Stimulated activated naive B cell treated with anti-CD40 and anti-IgM and Interleukin-4, amounts not matched to agents 10 μg/mL and 1 μg/mL and 100 μg/mL, for 72 hours (primary cell): ENCODE data around the gene GPRIN3.
A peak's percentile ranks its signal among the peaks of the same experiment; 100 is the strongest.

Experiments
- ATAC-seq, 2 donors: fragments of 150-1000 bp; cut with Tn5 transposase; replicated peaks; 2 replicates each; pipeline ENCODE4 v1.10.0; 2021; ENCODE audit warnings: moderate library complexity in 1 of 2
- DNase-seq: peaks from one replicate; pipeline ENCODE4 v3.0.0; 2021
- H3K27ac Mint-ChIP-seq: one replicate; pipeline ENCODE4 v1.8.0; 2022; ENCODE audit warnings: mild to moderate bottlenecking, mixed read lengths
- H3K27me3 Mint-ChIP-seq, 2 donors: one replicate each; pipeline ENCODE4 v1.8.0; 2022; ENCODE audit warnings: mixed read lengths in 2 of 2
- H3K36me3 Mint-ChIP-seq, 2 donors: one replicate each; pipeline ENCODE4 v1.8.0; 2022; ENCODE audit warnings: mixed read lengths in 2 of 2, mild to moderate bottlenecking in 1 of 2
- H3K4me1 Mint-ChIP-seq, 2 donors: one replicate each; pipeline ENCODE4 v1.8.0; 2022; ENCODE audit warnings: mixed read lengths in 2 of 2, mild to moderate bottlenecking in 1 of 2
- H3K4me3 Mint-ChIP-seq, 2 donors: one replicate each; pipeline ENCODE4 v1.8.0; 2022; ENCODE audit warnings: mild to moderate bottlenecking in 2 of 2, mixed read lengths in 2 of 2, moderate library complexity in 1 of 2
- H3K9me3 Mint-ChIP-seq, 2 donors: one replicate each; pipeline ENCODE4 v1.8.0; 2022; ENCODE audit warnings: mixed read lengths in 2 of 2, mild to moderate bottlenecking in 1 of 2

GPRIN3 gene

DNA sequence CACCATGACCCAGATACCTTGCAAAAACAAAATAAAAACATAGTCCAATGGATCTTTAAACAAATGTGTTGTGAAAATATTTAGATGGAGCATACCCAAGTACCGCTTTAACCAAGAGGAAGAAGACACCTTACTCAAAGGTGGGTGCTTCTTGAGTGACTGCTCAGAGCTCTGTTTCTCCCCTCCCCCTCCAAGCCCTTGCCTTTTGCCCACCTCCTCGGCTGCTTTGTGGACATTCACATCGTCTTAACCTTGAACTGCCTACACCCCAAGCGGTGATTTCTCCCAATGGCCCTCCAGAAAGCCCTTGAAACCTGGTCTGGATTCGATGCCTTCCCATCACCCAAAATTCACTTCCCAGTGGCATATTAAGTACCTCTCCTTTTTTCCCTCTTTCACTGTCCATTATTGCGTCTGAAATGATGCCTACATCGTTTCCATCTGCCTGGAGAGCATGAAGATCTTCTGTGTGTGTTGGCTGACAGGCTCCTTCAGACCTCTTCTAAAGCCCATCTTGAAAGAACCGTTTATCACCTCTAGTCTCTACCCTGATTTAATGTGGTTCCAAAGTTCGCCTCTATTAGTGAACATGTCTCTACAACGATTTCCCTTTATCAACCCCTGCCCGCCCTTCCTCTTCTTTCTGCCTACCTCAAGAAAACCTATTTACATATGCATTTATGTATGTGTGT lies 968 bp downstream of the GPRIN3 start:
- Mint-ChIP-seq H3K4me3 (peak overlapping the region; percentile 83 to 89), H3K27ac (no peak overlapping the region), H3K4me1 (peaks cover 13 to 26% of the 10 kb centered on the region in 2 donors), H3K9me3 (no peaks in the 10 kb centered on the region), H3K36me3 (no peaks in the 10 kb centered on the region), H3K27me3 (peaks cover 19 to 24% of the 10 kb centered on the region in 2 donors)
- DNase-seq (no peak), ATAC-seq (no peak)

GRCh38 chr4:89305712-89306437 lies 1.7 kb downstream of the GPRIN3 start:
- ATAC-seq = no peak
- DNase-seq = no peak
- Mint-ChIP-seq H3K27ac (no peak overlapping the region), H3K4me3 (no peak overlapping the region), H3K9me3 (no peaks in the 10 kb centered on the region), H3K4me1 (peaks cover 13 to 26% of the 10 kb centered on the region in 2 donors), H3K36me3 (no peaks in the 10 kb centered on the region), H3K27me3 (peaks cover 19 to 24% of the 10 kb centered on the region in 2 donors)

DNA sequence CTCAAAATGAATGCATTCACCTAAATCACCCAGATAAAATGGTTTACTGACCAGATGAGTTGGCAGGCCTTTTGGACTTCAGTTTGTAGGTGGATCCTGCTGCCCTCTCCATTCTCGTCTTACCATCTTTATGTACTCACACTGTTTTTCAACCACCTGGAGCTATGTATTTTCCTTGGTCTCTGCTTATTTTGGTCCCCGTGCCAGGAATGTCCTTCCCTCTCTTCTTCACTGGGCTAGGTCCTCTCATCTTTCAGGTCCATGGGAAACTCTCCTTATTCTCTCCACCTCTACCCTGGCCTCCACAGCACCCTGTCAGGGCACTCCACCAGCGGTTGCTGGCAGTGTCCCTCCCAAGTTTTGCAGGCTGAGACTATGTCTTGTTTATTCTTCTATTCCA lies 2.6 kb downstream of the GPRIN3 start:
- DNase-seq = no peak
- H3K27ac Mint-ChIP-seq = no peak overlapping the region
- no peaks in the 10 kb centered on the region for H3K36me3 Mint-ChIP-seq
- H3K4me3 Mint-ChIP-seq = no peak overlapping the region
- H3K27me3 Mint-ChIP-seq = peaks cover 19 to 24% of the 10 kb centered on the region in 2 donors
- no peaks in the 10 kb centered on the region for H3K9me3 Mint-ChIP-seq
- ATAC-seq = no peak
- peaks cover 13 to 26% of the 10 kb centered on the region in 2 donors for H3K4me1 Mint-ChIP-seq

GRCh38 chr4:89303814-89304388 lies 3.7 kb downstream of the GPRIN3 start:
- Mint-ChIP-seq H3K27ac (no peak overlapping the region), H3K36me3 (no peaks in the 10 kb centered on the region), H3K9me3 (no peaks in the 10 kb centered on the region), H3K27me3 (peaks cover 19 to 20% of the 10 kb centered on the region in 2 donors), H3K4me3 (no peak overlapping the region), H3K4me1 (peaks cover 17 to 32% of the 10 kb centered on the region in 2 donors)
- no peak for DNase-seq
- ATAC-seq = no peak

- no peaks in the 10 kb centered on the region for H3K9me3 Mint-ChIP-seq
- no peaks in the 10 kb centered on the region for H3K36me3 Mint-ChIP-seq
- no peak overlapping the region for H3K4me3 Mint-ChIP-seq
- DNase-seq (no peak), ATAC-seq (no peak)
- no peak overlapping the region for H3K27ac Mint-ChIP-seq
- peaks cover 19% of the 10 kb centered on the region in 2 donors for H3K27me3 Mint-ChIP-seq
- peaks cover 17 to 37% of the 10 kb centered on the region in 2 donors for H3K4me1 Mint-ChIP-seq
Observed at GRCh38 chr4:89303177-89303576, 4.4 kb downstream of the GPRIN3 start.

DNA sequence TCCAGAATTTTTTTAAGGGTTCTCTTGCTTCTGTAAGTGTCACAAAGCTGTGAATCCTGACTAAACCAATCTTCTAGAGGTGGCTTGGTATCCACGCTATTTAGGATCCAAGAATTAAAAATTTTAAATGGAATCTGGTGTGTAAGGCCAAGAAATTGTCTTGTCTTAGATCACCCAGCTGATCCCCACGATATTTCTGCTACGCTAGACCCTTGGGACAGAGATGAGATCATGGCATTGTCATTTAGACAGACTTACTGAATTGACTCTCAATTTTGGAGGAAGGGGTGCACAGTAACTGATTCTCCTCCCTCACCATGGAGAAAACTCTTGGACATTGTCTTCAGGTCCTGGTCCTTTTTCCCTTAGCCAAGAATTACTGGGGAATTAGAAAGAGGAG lies 5.7 kb downstream of the GPRIN3 start:
- no peak for DNase-seq
- Mint-ChIP-seq H3K36me3 (no peaks in the 10 kb centered on the region), H3K9me3 (no peaks in the 10 kb centered on the region), H3K27me3 (peaks cover 20 to 24% of the 10 kb centered on the region in 2 donors), H3K27ac (no peak overlapping the region), H3K4me3 (no peak overlapping the region), H3K4me1 (peaks cover 21 to 34% of the 10 kb centered on the region in 2 donors)
- ATAC-seq = no peak

GRCh38 chr4:89301003-89301402 lies 6.6 kb downstream of the GPRIN3 start:
- Mint-ChIP-seq H3K36me3 (no peaks in the 10 kb centered on the region), H3K9me3 (no peaks in the 10 kb centered on the region), H3K4me1 (peaks cover 17 to 30% of the 10 kb centered on the region in 2 donors), H3K27me3 (peaks cover 13 to 15% of the 10 kb centered on the region in 2 donors), H3K27ac (no peak overlapping the region), H3K4me3 (no peak overlapping the region)
- DNase-seq (no peak), ATAC-seq (no peak)

DNA sequence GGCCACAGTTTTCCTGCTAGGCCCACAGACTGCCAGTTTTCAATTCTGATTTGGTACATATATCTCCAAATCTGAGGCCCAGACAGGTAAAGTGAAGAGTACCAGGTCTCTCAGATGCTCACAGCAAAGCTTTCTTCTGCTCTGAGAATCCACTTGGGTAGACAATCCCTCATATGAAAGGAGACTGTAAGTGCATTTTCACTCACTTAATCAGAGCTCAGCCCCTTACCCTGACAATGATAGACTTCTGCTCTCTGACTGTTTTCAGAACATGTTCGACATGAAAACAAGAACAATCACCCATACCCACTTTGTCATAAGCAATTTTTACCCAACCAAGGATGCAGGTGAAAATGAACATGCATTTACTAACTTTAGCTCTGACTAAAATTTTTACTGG lies 7.1 kb downstream of the GPRIN3 start:
- Mint-ChIP-seq H3K27me3 (peaks cover 10 to 11% of the 10 kb centered on the region in 2 donors), H3K36me3 (no peaks in the 10 kb centered on the region), H3K4me1 (peaks cover 17 to 31% of the 10 kb centered on the region in 2 donors), H3K27ac (no peak overlapping the region), H3K9me3 (no peaks in the 10 kb centered on the region), H3K4me3 (no peak overlapping the region)
- DNase-seq (no peak), ATAC-seq (no peak)

DNA sequence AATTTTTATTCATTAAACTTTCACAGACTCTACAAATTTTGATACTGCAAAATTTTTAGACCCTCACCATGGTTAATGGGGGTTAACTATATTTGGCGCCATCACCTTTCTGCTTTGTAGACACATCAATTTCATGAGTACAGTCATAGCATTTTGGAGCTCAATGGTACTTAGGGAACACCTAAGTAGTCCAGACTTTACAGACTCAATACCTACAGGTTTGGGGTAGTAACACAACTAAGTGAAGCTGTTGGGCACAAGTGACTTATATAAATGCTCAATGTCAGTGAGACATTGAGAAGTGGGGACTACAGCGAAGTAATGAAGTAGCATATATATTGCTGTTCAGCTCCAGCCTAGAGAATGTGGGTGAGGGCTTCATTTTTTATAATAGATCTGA lies 7.5 kb downstream of the GPRIN3 start:
- no peak for DNase-seq
- peaks cover 20 to 35% of the 10 kb centered on the region in 2 donors for H3K4me1 Mint-ChIP-seq
- ATAC-seq = no peak
- no peak overlapping the region for H3K27ac Mint-ChIP-seq
- no peak overlapping the region for H3K4me3 Mint-ChIP-seq
- H3K27me3 Mint-ChIP-seq = peaks cover 7 to 8% of the 10 kb centered on the region in 2 donors
- no peaks in the 10 kb centered on the region for H3K36me3 Mint-ChIP-seq
- no peaks in the 10 kb centered on the region for H3K9me3 Mint-ChIP-seq

DNA sequence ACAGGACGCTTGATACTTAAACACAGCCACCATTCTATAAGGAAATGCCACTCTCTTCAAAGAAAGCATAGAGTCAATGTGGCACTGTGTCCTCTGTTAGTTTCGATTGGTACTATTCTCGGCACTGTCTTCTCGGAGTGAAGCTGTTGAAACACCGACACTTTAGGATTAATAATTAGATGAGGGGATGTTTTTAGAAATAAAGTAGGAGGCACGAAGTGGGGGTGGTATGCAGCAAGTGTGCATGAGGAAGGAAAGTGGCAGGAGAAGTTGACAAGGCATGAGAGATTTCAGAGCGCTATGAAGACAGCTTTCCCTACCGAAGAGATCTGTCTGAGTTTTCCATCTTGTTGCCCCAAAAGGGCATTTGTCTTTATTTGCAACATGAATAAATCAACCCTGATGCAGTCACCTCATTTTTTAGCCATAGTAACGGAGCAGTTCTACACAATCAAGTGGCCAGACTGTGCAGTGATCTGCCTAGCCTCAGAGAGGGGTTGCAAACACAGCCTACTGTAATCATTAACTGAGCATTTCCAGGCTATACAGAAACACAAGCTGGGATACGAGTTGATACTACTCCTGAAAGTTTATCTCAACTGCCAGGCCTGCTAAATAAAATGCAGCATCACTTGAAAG lies 8.3 kb downstream of the GPRIN3 start:
- Mint-ChIP-seq H3K27me3 (peaks cover 5 to 6% of the 10 kb centered on the region in 2 donors), H3K4me1 (peaks cover 26 to 43% of the 10 kb centered on the region in 2 donors), H3K27ac (no peak overlapping the region), H3K36me3 (no peaks in the 10 kb centered on the region), H3K4me3 (peak overlapping the region; percentile 64 to 72), H3K9me3 (no peaks in the 10 kb centered on the region)
- peak; percentile 54 to 60 for ATAC-seq
- no peak for DNase-seq

GRCh38 chr4:89298788-89299152 lies 8.8 kb downstream of the GPRIN3 start:
- H3K27me3 Mint-ChIP-seq = peaks cover 5 to 6% of the 10 kb centered on the region in 2 donors
- no peaks in the 10 kb centered on the region for H3K9me3 Mint-ChIP-seq
- DNase-seq (no peak), ATAC-seq (peak; percentile 33 to 35)
- no peak overlapping the region for H3K27ac Mint-ChIP-seq
- H3K36me3 Mint-ChIP-seq = no peaks in the 10 kb centered on the region
- H3K4me1 Mint-ChIP-seq = peaks cover 24 to 41% of the 10 kb centered on the region in 2 donors
- peak overlapping the region; percentile 13 to 64 for H3K4me3 Mint-ChIP-seq

- no peak for DNase-seq
- peak; percentile 46 to 57 for ATAC-seq
- H3K27ac Mint-ChIP-seq = no peak overlapping the region
- peaks cover 6 to 10% of the 10 kb centered on the region in 2 donors for H3K27me3 Mint-ChIP-seq
- peak overlapping the region; percentile 61 to 66 for H3K4me3 Mint-ChIP-seq
- no peaks in the 10 kb centered on the region for H3K9me3 Mint-ChIP-seq
- H3K36me3 Mint-ChIP-seq = no peaks in the 10 kb centered on the region
- peaks cover 26 to 45% of the 10 kb centered on the region in 2 donors for H3K4me1 Mint-ChIP-seq
Observed at GRCh38 chr4:89298155-89298554, 9.4 kb downstream of the GPRIN3 start.

DNA sequence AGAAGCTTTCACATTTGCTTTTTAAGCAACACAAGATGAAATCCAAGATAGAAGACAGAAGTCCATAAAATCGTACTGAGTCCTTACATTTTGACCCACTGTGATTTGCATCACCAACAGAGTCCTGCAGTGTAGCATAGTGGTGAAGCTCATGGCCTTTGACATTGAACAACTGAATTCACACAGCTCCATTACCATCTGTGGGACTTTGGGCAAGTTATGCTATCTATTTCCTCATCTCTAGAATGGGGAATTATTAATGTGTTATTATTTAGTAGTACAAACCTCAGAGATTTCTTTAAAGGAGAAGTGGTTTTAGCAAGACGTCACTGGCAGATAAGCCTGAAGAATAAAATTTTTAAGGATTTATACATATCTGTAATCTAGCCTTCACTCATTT lies 10.7 kb downstream of the GPRIN3 start:
- Mint-ChIP-seq H3K4me1 (peaks cover 26 to 45% of the 10 kb centered on the region in 2 donors), H3K4me3 (no peak overlapping the region), H3K27me3 (peaks cover 6 to 10% of the 10 kb centered on the region in 2 donors), H3K36me3 (peaks cover 0 to under 1% of the 10 kb centered on the region in 2 donors), H3K27ac (no peak overlapping the region), H3K9me3 (peaks cover under 1% of the 10 kb centered on the region in 2 donors)
- no peak for ATAC-seq
- no peak for DNase-seq

DNA sequence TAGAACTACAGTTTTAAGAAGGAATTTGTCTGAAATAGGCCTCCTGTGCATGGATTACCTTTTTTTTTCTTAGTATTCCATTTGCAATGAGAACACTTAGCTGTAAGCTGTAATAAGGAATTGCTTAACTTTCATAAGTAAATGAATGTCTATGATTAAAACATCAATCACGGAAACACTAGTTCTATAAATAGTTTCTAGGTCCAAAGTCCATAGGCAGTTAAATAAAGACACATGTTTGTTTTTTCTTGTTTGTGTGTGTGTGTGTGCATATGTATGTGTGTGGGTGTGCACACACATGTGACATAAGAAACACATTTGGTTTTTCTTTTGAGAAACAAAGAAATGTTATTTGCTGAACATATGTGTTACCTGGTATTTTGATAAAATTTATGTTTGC lies 11.2 kb downstream of the GPRIN3 start:
- peaks cover 1 to 3% of the 10 kb centered on the region in 2 donors for H3K9me3 Mint-ChIP-seq
- no peak overlapping the region for H3K27ac Mint-ChIP-seq
- no peak for ATAC-seq
- no peak for DNase-seq
- no peak overlapping the region for H3K4me3 Mint-ChIP-seq
- peaks cover 26 to 46% of the 10 kb centered on the region in 2 donors for H3K4me1 Mint-ChIP-seq
- peaks cover 7 to 13% of the 10 kb centered on the region in 2 donors for H3K27me3 Mint-ChIP-seq
- peaks cover 0 to 1% of the 10 kb centered on the region in 2 donors for H3K36me3 Mint-ChIP-seq
